Endothelial cell of umbilical vein (primary cell): ENCODE measurements around the gene PRKD2. TPM values are rescaled to one million over a fixed set of nuclear protein-coding genes. Genes with fewer than 3 reads are reported as not detected.

ENCODE experiments used
- BruUV-seq: library from RNA; stranded (reverse); fragments of 400-500 nt; replicated peaks from 2 replicates; lab custom pipeline; 2021; lab: Mats Ljungman, UMichigan
- CTCF ChIA-PET: fragments of 300-600, 350-600 bp; sonication (Branson Sonifier 250); formaldehyde crosslinking; loops from one replicate; lab custom pipeline; 2021; ENCODE audit warnings: antibody characterized with exemption, inconsistent platforms; lab: Charles Lee
- POLR2A ChIA-PET: fragments of 300-600, 350-600 bp; sonication (Branson Sonifier 250); formaldehyde crosslinking; loops from one replicate; lab custom pipeline; 2021; ENCODE audit warnings: antibody characterized with exemption, inconsistent platforms; lab: Charles Lee
- DNase-seq: peaks from one replicate; pipeline ENCODE4 v3.0.0-alpha.2; 2011; ENCODE audit warnings: low read depth, low spot score
- FAIRE-seq: peaks from 2 replicates; lab custom pipeline; 2011; peaks lifted over from hg19 to GRCh38; lab: Jason Lieb, UNC
- H2AFZ ChIP-seq: 2 replicates; pipeline ENCODE4 v1.6.0; 2012; ENCODE audit warnings: low read depth, low read length, control low read depth, inconsistent platforms
- H3K27ac ChIP-seq: 2 replicates; pipeline ENCODE4 v1.5.1; 2011; ENCODE audit warnings: low read depth, mild to moderate bottlenecking, control low read depth, low read length, moderate library complexity; ENCODE audit not compliant: insufficient read depth
- H3K27me3 ChIP-seq, 2 experiments: 2 replicates each; pipeline versions ENCODE4 v1.6.0 to v1.6.1; 2011; ENCODE audit warnings: low read length in 2 of 2, mixed read lengths in 1 of 2; ENCODE audit not compliant: control insufficient read depth in 2 of 2, insufficient read depth in 2 of 2
- H3K36me3 ChIP-seq, 2 experiments: 2 replicates in 1 of 2; 3 replicates in 1 of 2; pipeline ENCODE4 v1.5.1; 2011; ENCODE audit warnings: low read length in 2 of 2, mild to moderate bottlenecking in 1 of 2, moderate library complexity in 1 of 2; ENCODE audit not compliant: control insufficient read depth in 2 of 2, insufficient read depth in 2 of 2; ENCODE audit errors: extremely low read depth in 1 of 2
- H3K4me1 ChIP-seq: 3 replicates; pipeline ENCODE4 v1.5.1; 2011; ENCODE audit warnings: mild to moderate bottlenecking, low read length; ENCODE audit not compliant: control insufficient read depth, insufficient read depth; ENCODE audit errors: extremely low read depth
- H3K4me2 ChIP-seq: 2 replicates; pipeline ENCODE4 v1.6.1; 2011; ENCODE audit warnings: low read length, control low read depth, mixed read lengths; ENCODE audit not compliant: insufficient read depth
- H3K4me3 ChIP-seq, 3 experiments: fragments of 200-600 bp in 1 of 3; sonication (generic), shearing (Covaris generic) in 1 of 3; replicated peaks in 1 of 3; 2 replicates each; pipeline ENCODE4 v1.5.1; 2011 to 2016; ENCODE audit warnings: control low read depth in 3 of 3, low read length in 3 of 3, mild to moderate bottlenecking in 2 of 3, inconsistent platforms in 1 of 3, low read depth in 1 of 3, moderate library complexity in 1 of 3; ENCODE audit not compliant: insufficient read depth in 1 of 3
- H3K79me2 ChIP-seq: 2 replicates; pipeline ENCODE4 v1.6.0; 2012; ENCODE audit warnings: low read length, inconsistent platforms; ENCODE audit not compliant: control insufficient read depth, insufficient read depth
- H3K9ac ChIP-seq: replicated peaks from 2 replicates; pipeline ENCODE3; 2011; ENCODE audit warnings: low read length, control low read depth; ENCODE audit not compliant: insufficient read depth; ENCODE audit errors: extremely low read depth
- H3K9me1 ChIP-seq: replicated peaks from 3 replicates; pipeline ENCODE4 v1.6.0; 2011; ENCODE audit warnings: mild to moderate bottlenecking, low read length; ENCODE audit not compliant: control insufficient read depth, insufficient read depth; ENCODE audit errors: extremely low read depth
- H3K9me3 ChIP-seq: replicated peaks from 2 replicates; pipeline ENCODE4 v1.5.1; 2012; ENCODE audit warnings: low read length, inconsistent platforms; ENCODE audit not compliant: control insufficient read depth, insufficient read depth
- H4K20me1 ChIP-seq: replicated peaks from 2 replicates; pipeline ENCODE3; 2011; ENCODE audit warnings: mild to moderate bottlenecking, low read length; ENCODE audit not compliant: control insufficient read depth, insufficient read depth; ENCODE audit errors: extremely low read depth
- EZH2 ChIP-seq: IDR thresholded peaks from 2 replicates; pipeline ENCODE4 v1.6.1; 2012; ENCODE audit warnings: borderline replicate concordance, low read depth, mild to moderate bottlenecking, moderate library complexity, low read length, inconsistent platforms; ENCODE audit not compliant: severe bottlenecking
- FOS ChIP-seq: IDR thresholded peaks from 2 replicates; pipeline ENCODE4 v1.6.1; 2011; ENCODE audit warnings: mild to moderate bottlenecking, low read length, moderate library complexity, borderline replicate concordance; ENCODE audit not compliant: insufficient read depth
- GATA2 ChIP-seq: IDR thresholded peaks from 2 replicates; pipeline ENCODE4 v1.7.0; 2011; ENCODE audit warnings: low read depth, mild to moderate bottlenecking, moderate library complexity, mixed read lengths, low read length; ENCODE audit not compliant: insufficient read length, insufficient read depth
- JUN ChIP-seq: IDR thresholded peaks from 2 replicates; pipeline ENCODE4 v1.6.1; 2011; ENCODE audit warnings: borderline replicate concordance, low read depth; ENCODE audit not compliant: insufficient read length, insufficient read depth
- MYC ChIP-seq: IDR thresholded peaks from one replicate; pipeline ENCODE4 v1.6.1; 2011; ENCODE audit warnings: mild to moderate bottlenecking, low read depth, low read length
- POLR2A ChIP-seq: IDR thresholded peaks from 2 replicates; pipeline ENCODE4 v1.6.1; 2012; ENCODE audit warnings: low read depth, mild to moderate bottlenecking, control low read depth, low read length
- POLR2AphosphoS5 ChIP-seq: IDR thresholded peaks from 2 replicates; pipeline ENCODE4 v1.6.1; 2012; ENCODE audit warnings: low read depth, mild to moderate bottlenecking, control low read depth, low read length, moderate library complexity; ENCODE audit not compliant: insufficient read depth
- dilution Hi-C: fragments of 300-500 bp; cut with MboI; formaldehyde crosslinking; loops from one replicate; pipeline ENCODE4 v1.15.0; 2019; ENCODE audit warnings: low sequenced_read_pairs; ENCODE audit not compliant: extremely low pct_ligation_motif_present
- intact Hi-C: fragments of 100-400 bp; cut with micrococcal nuclease; formaldehyde crosslinking; loops from one replicate; pipeline ENCODE4 v1.10.0; 2022
- polyA plus RNA-seq, 4 experiments: library from polyadenylated mRNA; depleted of rRNA in 3 of 4; stranded (reverse) in 3 of 4; unstranded in 1 of 4; fragments of >200 nt; gene quantifications; 2 replicates each; pipeline versions ENCODE4 v1.2.1 to v1.2.3, GENCODE V29; 2011 to 2012; ENCODE audit warnings: missing spikeins in 1 of 4
- total RNA-seq: library from RNA; stranded (reverse); gene quantifications from 2 replicates; pipeline ENCODE4 v1.2.3, GENCODE V29; 2021
- TF ChIP-seq, protein P1 (sequence below): IDR thresholded peaks from 2 replicates; pipeline ENCODE4 v1.6.1; 2011; ENCODE audit not compliant: insufficient read depth, insufficient read length
- TF ChIP-seq, protein P2 (sequence below), 2 donors: IDR thresholded peaks; 1 replicate in 1 of 2; 2 replicates in 1 of 2; pipeline ENCODE4 v1.5.1; 2011; ENCODE audit warnings: low read length in 2 of 2, mild to moderate bottlenecking in 2 of 2, moderate library complexity in 2 of 2, control low read depth in 1 of 2, inconsistent platforms in 1 of 2, low read depth in 1 of 2; ENCODE audit not compliant: insufficient read depth in 1 of 2; ENCODE audit errors: extremely low read depth in 1 of 2

Gene PRKD2
- total and polyA plus RNA-seq, 2 donors (not counting 3 experiments of a cell fraction or from before 2014, with no cell fraction given): 40.4 to 94.9 TPM

DNA sequence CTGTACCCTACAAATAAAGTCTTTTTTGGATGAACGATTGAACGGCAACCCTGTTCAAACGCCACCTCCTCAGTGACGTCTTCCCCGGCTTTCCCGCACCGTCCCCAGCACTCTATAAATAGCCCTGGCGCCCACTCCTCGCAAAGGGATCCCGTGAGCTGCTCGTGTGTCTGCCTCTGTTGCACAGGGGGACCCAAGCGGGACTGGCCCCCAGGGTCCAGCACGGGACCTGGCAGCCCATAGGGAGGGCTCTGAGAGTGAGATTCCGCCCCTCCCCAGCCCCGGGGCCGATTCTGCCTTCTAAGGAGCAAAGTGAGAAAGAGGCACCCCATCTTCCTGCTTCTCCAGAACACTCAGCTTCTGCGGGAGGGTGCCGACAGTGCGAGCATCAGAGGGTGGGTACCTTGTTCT, 20.9 kb upstream of the PRKD2 start:
- DNase-seq (no peak), FAIRE-seq (no peak)
- POLR2A ChIA-PET: no interaction called here
- H3K9me3 ChIP-seq: no peaks in the 10 kb centered on the region
- intact Hi-C loops (no loop called here), dilution Hi-C loops (no loop called here)
- CTCF ChIA-PET: interaction anchor here (0.8 to 0.9 kb wide), 2 partner anchors 9 to 11 kb away, joined by 3 to 6 read pairs; no protein-coding TSS in a partner anchor
- BruUV-seq: no TSS peak
- peaks cover 11% of the 10 kb centered on the region for H3K4me1 ChIP-seq
- no peak overlapping the region for H3K27ac ChIP-seq
- H3K79me2 ChIP-seq: peaks cover 69% of the 10 kb centered on the region
- no peak overlapping the region for H3K4me2 ChIP-seq
- H3K9ac ChIP-seq: no peak overlapping the region
- H4K20me1 ChIP-seq: peaks cover 2% of the 10 kb centered on the region
- peaks cover 0 to 27% of the 10 kb centered on the region in 2 experiments for H3K36me3 ChIP-seq
- H3K9me1 ChIP-seq: no peaks in the 10 kb centered on the region
- no peak overlapping the region for H3K4me3 ChIP-seq
- no peaks in the 10 kb centered on the region for H3K27me3 ChIP-seq
- TF ChIP-seq, protein P1, sequence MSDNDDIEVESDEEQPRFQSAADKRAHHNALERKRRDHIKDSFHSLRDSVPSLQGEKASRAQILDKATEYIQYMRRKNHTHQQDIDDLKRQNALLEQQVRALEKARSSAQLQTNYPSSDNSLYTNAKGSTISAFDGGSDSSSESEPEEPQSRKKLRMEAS: no peak
- no peak for TF ChIP-seq JUN
- no peak for TF ChIP-seq MYC
- TF ChIP-seq, protein P2, sequence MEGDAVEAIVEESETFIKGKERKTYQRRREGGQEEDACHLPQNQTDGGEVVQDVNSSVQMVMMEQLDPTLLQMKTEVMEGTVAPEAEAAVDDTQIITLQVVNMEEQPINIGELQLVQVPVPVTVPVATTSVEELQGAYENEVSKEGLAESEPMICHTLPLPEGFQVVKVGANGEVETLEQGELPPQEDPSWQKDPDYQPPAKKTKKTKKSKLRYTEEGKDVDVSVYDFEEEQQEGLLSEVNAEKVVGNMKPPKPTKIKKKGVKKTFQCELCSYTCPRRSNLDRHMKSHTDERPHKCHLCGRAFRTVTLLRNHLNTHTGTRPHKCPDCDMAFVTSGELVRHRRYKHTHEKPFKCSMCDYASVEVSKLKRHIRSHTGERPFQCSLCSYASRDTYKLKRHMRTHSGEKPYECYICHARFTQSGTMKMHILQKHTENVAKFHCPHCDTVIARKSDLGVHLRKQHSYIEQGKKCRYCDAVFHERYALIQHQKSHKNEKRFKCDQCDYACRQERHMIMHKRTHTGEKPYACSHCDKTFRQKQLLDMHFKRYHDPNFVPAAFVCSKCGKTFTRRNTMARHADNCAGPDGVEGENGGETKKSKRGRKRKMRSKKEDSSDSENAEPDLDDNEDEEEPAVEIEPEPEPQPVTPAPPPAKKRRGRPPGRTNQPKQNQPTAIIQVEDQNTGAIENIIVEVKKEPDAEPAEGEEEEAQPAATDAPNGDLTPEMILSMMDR (IDR thresholded peaks at IDR 0.05; ENCODE audit: extremely low read depth in 1 of 2, insufficient read depth in 1 of 2, low read depth in 1 of 2, low read length in 2 of 2): no peak
- no peak for TF ChIP-seq EZH2
- no peak for TF ChIP-seq POLR2AphosphoS5
- no peak for TF ChIP-seq POLR2A
- TF ChIP-seq GATA2: no peak
- no peak for TF ChIP-seq FOS
- H2AFZ ChIP-seq: no peak overlapping the region
